GM12865 (cell line): Measurements from ENCODE around the gene CTSC.
A peak's percentile ranks its signal among the peaks of the same experiment; 100 is the strongest.

ENCODE experiments used
- DNase-seq: peaks from one replicate; pipeline ENCODE4 v3.0.0; 2010; ENCODE audit warnings: low read depth
- H3K4me3 ChIP-seq: 2 replicates; pipeline ENCODE4 v1.5.1; 2011; ENCODE audit warnings: mild to moderate bottlenecking, low read depth, low read length, control low read depth
- TF ChIP-seq, protein P1 (sequence below): IDR thresholded peaks from 2 replicates; pipeline ENCODE4 v1.5.1; 2011; ENCODE audit warnings: low read length, control low read depth, low read depth, inconsistent platforms; ENCODE audit not compliant: insufficient read depth; ENCODE audit errors: missing control alignments

Gene CTSC

DNA sequence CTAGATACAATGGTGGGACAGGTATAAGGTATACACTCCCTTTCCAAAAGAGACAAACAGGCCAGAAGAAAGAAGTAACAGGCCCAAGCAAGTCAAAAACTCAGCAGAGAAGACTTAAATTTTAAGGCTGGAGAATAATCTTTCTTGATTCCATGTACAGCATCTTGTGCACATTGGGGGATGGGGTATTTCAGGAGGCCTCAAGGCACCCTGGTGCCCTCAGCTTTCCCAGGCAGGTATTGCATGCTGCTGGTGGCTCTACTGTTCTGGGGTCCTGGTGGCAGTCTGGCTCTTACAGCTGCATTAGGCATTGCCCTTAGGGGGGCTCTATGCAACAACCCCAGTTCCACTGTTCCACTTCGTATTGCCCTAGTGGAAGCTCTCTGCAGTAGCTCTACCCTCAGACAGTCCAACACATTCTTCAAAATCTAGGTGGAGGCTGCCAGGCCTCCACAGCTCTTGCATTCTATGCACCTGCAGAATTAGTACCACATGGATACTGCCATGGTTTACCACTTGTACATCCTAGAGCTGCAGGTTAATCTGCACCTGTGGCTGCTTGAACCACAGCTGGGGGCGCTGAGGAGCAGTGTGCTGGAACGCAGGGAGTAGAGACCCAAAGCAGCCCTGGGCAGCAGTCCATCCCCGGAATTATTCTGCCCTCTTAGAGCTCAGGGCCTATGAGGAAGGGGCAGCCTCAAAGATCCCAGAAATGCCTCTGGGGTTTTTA is 4.2 kb upstream of the CTSC start:
- no peak overlapping the region for H3K4me3 ChIP-seq
- TF ChIP-seq, protein P1, sequence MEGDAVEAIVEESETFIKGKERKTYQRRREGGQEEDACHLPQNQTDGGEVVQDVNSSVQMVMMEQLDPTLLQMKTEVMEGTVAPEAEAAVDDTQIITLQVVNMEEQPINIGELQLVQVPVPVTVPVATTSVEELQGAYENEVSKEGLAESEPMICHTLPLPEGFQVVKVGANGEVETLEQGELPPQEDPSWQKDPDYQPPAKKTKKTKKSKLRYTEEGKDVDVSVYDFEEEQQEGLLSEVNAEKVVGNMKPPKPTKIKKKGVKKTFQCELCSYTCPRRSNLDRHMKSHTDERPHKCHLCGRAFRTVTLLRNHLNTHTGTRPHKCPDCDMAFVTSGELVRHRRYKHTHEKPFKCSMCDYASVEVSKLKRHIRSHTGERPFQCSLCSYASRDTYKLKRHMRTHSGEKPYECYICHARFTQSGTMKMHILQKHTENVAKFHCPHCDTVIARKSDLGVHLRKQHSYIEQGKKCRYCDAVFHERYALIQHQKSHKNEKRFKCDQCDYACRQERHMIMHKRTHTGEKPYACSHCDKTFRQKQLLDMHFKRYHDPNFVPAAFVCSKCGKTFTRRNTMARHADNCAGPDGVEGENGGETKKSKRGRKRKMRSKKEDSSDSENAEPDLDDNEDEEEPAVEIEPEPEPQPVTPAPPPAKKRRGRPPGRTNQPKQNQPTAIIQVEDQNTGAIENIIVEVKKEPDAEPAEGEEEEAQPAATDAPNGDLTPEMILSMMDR: no peak
- DNase-seq: no peak

DNA sequence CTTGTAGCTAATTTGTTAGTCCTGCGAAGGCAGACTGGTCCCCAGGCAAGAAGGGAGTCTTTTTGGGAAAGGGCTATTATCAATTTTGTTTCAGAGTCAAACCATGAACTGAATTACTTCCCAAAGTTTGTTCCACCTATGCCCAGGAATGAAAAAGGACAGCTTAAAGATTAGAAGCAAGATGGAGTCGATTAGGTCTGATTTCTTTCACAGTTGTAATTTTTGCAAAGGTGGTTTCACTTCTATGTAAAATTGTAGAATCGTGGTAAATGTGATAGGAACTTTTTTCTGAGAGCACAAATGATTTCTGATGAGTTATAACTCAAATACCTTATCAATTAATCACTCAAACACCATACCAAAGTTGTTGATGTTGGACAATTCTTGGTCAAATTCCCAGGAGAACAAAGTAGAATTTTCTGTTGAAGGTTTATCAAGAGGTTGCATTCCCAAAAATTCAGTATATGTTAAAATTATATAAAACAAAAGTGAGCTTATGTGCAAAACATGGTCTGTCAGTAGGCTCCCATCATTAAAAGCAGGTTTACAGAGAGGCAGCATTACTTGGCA is 2.9 kb upstream of the CTSC start:
- TF ChIP-seq, protein P1: no peak
- H3K4me3 ChIP-seq: no peak overlapping the region
- DNase-seq: no peak

DNA sequence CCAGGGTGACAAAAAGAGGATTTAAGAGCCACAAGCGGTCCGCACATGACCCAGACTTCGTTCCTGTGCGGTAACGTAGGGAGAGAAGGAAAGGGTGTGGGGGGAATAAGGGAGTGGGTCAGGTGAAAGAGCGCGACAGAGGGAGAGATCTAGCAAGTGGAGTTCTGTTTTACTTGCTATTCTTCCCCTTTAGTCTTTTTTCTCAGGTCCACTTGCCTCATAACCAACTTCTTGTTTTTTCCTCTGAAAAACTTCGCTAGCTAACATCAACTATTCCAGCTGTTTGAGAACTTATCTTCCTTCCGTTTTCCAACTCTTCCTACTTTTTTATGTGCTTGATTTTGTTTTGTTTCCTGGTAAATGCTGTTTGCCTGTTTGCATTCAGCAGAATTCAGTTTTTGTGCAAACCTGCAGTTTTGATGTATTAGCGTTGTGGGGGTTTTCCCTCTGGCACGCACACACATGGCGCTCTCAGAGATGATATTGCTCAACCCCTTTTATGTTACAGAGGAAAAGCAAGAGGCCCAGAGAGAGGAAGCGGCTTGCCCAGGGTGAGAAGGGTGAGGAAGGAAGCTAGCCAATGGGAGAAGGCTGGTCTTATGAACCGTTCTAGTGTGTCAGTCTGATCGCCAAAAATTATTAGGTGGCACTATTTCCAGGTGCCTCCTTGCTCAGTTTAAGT is 592 bp upstream of the CTSC start:
- peak overlapping the region; percentile 76 for H3K4me3 ChIP-seq
- peak; percentile 85 for DNase-seq
- TF ChIP-seq, protein P1: no peak

DNA sequence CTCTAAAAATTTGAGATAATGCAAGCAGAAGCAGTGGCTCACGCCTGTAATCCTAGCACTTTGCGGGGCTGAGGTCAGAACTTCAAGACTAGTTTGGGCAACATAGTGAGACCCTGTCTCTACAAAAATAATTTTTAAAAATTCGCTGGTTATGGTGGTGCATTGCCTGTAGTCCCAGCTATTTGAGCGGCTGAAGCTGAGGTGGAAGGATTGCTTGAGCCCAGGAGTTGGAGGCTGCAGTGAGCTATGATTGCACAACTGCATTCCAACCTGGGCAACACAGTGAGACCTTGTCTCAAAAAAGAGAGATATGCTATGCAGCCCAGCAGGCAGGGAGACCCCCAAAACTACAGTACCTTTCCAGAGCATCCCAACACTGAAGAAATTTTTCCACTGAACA is 2.3 kb downstream of the CTSC start:
- TF ChIP-seq, protein P1: no peak
- H3K4me3 ChIP-seq: peak overlapping the region; percentile 76

DNA sequence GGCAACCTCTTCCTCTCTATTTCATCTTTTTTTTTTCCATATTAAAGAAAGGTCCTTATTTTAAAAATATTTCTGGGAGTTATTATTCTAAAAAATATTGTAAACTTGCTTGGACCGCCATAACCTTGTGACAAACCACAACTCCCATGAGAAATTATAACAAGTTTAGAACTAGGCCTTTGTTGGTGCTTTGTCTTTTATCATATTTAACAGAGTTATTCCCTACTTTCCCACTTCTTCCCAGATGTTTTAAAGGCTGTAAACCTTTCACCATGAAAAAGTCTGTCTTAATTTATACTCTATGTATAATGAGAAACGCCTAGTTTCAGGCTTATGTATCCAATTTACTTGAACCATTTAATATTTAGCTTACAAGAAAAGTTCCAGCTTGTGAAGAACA is 3.7 kb downstream of the CTSC start:
- TF ChIP-seq, protein P1: no peak
- peak overlapping the region; percentile 76 for H3K4me3 ChIP-seq
- DNase-seq: no peak

More for the DNA sequence above, 2.3 kb downstream of the CTSC start:
- no peak for DNase-seq

DNA sequence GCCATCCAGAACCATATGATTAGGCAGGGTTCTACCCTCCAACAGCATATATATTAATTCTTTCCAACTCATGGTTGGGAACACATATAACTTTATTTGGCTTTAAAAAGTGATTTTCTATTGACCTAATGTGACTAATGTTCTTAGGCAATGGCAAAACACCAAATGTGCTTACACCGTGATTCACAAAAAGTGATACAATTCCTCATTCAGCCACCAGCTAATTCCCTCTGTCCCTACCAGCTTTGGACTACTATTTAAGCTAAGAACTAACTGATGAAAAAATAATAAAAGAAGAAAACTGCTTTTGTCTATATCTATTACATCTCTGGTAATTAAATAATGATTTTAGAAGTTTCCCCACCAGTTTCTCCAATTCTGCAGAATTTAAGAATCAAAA is 4.7 kb downstream of the CTSC start:
- H3K4me3 ChIP-seq: peak overlapping the region; percentile 18
- no peak for DNase-seq
- TF ChIP-seq, protein P1: no peak
